Measurements from ENCODE around the gene POTEI.
"Not testable (repeated sequence)": the region's sequence is repeated elsewhere in the genome, so short reads cannot be mapped to it uniquely, and the experiment has no call there.

GRCh38 chr2:130527365-130527967 lies 18.3 kb upstream of the POTEI start:
- not testable (repeated sequence) for TF ChIP-seq CTCF (IDR thresholded peaks at IDR 0.05; ENCODE audit: insufficient read depth, low read length); REST (IDR thresholded peaks at IDR 0.05; ENCODE audit: insufficient replicate concordance, low read depth); POLR2AphosphoS5 (IDR thresholded peaks at IDR 0.05; ENCODE audit: low read depth); GABPA (IDR thresholded peaks at IDR 0.05; ENCODE audit: low read depth)

All from HL-60 (cell line).